Kidney (tissue), 14 donors: ENCODE measurements around the gene VAT1L. TPM values are rescaled to one million over a fixed set of nuclear protein-coding genes. Genes with fewer than 3 reads are reported as not detected.
A peak's percentile ranks its signal among the peaks of the same experiment; 100 is the strongest.

Experiments used
- DNase-seq, 5 donors: peaks; one replicate each; pipeline ENCODE4 v3.0.0-alpha.2; 2013 to 2020
- FAIRE-seq: peaks from 2 replicates; lab custom pipeline; 2012; peaks lifted over from hg19 to GRCh38; lab: Jason Lieb, UNC
- H3K27ac ChIP-seq, 2 donors: one replicate each; pipeline ENCODE4 v1.7.0; 2013; ENCODE audit warnings: low read depth in 2 of 2, low read length in 2 of 2, inconsistent platforms in 1 of 2
- H3K27me3 ChIP-seq: one replicate; pipeline ENCODE4 v1.7.1; 2013; ENCODE audit warnings: low read length, inconsistent platforms; ENCODE audit not compliant: control insufficient read depth, insufficient read depth
- H3K36me3 ChIP-seq, 3 donors: one replicate each; pipeline versions ENCODE4 v1.7.0 to v1.7.1; 2013; ENCODE audit warnings: low read length in 3 of 3, control low read depth in 1 of 3, inconsistent platforms in 1 of 3; ENCODE audit not compliant: insufficient read depth in 3 of 3, control insufficient read depth in 2 of 3
- H3K4me1 ChIP-seq, 3 donors: one replicate each; pipeline versions ENCODE4 v1.7.0 to v1.7.1; 2013; ENCODE audit warnings: low read length in 3 of 3, inconsistent platforms in 1 of 3, low read depth in 1 of 3; ENCODE audit not compliant: control insufficient read depth in 2 of 3, insufficient read depth in 2 of 3
- H3K4me3 ChIP-seq, 3 donors: one replicate each; pipeline versions ENCODE4 v1.7.0 to v1.8.1; 2013; ENCODE audit warnings: low read length in 3 of 3, control low read depth in 1 of 3, inconsistent platforms in 1 of 3
- H3K9ac ChIP-seq, 3 donors: one replicate each; pipeline versions ENCODE4 v1.7.0 to v1.7.1; 2013; ENCODE audit warnings: low read length in 3 of 3, control low read depth in 1 of 3, inconsistent platforms in 1 of 3
- H3K9me3 ChIP-seq, 3 donors: one replicate each; pipeline versions ENCODE4 v1.7.0 to v1.7.1; 2013; ENCODE audit warnings: low read length in 3 of 3, control low read depth in 1 of 3, inconsistent platforms in 1 of 3; ENCODE audit not compliant: control insufficient read depth in 2 of 3, insufficient read depth in 1 of 3
- CTCF ChIP-seq: IDR thresholded peaks from 3 replicates; pipeline ENCODE4 v1.5.1; 2012; ENCODE audit warnings: mild to moderate bottlenecking, moderate library complexity, borderline replicate concordance; ENCODE audit not compliant: insufficient read depth; ENCODE audit errors: extremely low read depth
- intact Hi-C: fragments of 100-400 bp; cut with DNase I; formaldehyde crosslinking; loops from one replicate; pipeline ENCODE4 v1.11.1; 2022
- polyA plus RNA-seq: library from polyadenylated mRNA; stranded (reverse); fragments of 350-450 nt; fragmentation: Illumina TruSeq; extraction: RNeasy Lipid Tissue Mini Kit (QIAGEN cat#74804); gene quantifications from one replicate; pipeline ENCODE4 v1.2.3, GENCODE V29; 2014; ENCODE audit warnings: low read depth, low replicate concordance; ENCODE audit not compliant: insufficient read depth
- total RNA-seq: library from RNA; stranded (reverse); fragmentation: NEBNext Ultra II Directional; extraction: Animal tissue kit (Norgen Biotek cat#: 25700); gene quantifications from one replicate; pipeline ENCODE4 v1.2.1, GENCODE V29; 2021
- donor health status: control.
- donor health status: control.
- donor health status: control.
- donor health status: control.
- donor health status: control.
- donor health status: DM: yes; HTN: yes; CAD: no.
- donor health status: Normal renal cell carcinoma (clear cell type).

VAT1L gene
- total and polyA plus RNA-seq, 2 donors from 2014 or later = 0.85 to 4.5 TPM

GRCh38 chr16:77850636-77851333 lies 62.4 kb downstream of the VAT1L start:
- no peak for FAIRE-seq
- peak in 1 of 5 donors; percentile 46 for DNase-seq
- no peak overlapping the region for H3K9ac ChIP-seq

GRCh38 chr16:77853161-77853560 lies 64.8 kb downstream of the VAT1L start:
- Histone ChIP-seq H3K9ac (no peak overlapping the region), H3K27ac (no peak overlapping the region), H3K27me3 (no peaks in the 10 kb centered on the region), H3K4me1 (no peaks in the 10 kb centered on the region), H3K9me3 (no peaks in the 10 kb centered on the region), H3K4me3 (no peak overlapping the region), H3K36me3 (no peaks in the 10 kb centered on the region)
- no peak for TF ChIP-seq CTCF
- FAIRE-seq (no peak), DNase-seq (no peak)
- intact Hi-C loops = no loop called here

More at GRCh38 chr16:77850636-77851333, 62.4 kb downstream of the VAT1L start:
- TF ChIP-seq CTCF = no peak
- no peak overlapping the region for H3K4me3 ChIP-seq
- H3K27me3 ChIP-seq = no peaks in the 10 kb centered on the region
- no peak overlapping the region for H3K27ac ChIP-seq
- intact Hi-C loops = no loop called here
- H3K4me1 ChIP-seq = no peaks in the 10 kb centered on the region
- no peaks in the 10 kb centered on the region for H3K9me3 ChIP-seq
- H3K36me3 ChIP-seq = no peaks in the 10 kb centered on the region

GRCh38 chr16:77856438-77857160 lies 68.2 kb downstream of the VAT1L start:
- no peak for TF ChIP-seq CTCF
- Histone ChIP-seq H3K4me1 (no peaks in the 10 kb centered on the region), H3K9ac (no peak overlapping the region), H3K36me3 (no peaks in the 10 kb centered on the region), H3K9me3 (no peaks in the 10 kb centered on the region), H3K4me3 (no peak overlapping the region), H3K27me3 (no peaks in the 10 kb centered on the region), H3K27ac (no peak overlapping the region)
- DNase-seq (no peak), FAIRE-seq (no peak)
- intact Hi-C loops = no loop called here
